ENCODE results near the gene PAX5.

The PAX5 gene

DNA sequence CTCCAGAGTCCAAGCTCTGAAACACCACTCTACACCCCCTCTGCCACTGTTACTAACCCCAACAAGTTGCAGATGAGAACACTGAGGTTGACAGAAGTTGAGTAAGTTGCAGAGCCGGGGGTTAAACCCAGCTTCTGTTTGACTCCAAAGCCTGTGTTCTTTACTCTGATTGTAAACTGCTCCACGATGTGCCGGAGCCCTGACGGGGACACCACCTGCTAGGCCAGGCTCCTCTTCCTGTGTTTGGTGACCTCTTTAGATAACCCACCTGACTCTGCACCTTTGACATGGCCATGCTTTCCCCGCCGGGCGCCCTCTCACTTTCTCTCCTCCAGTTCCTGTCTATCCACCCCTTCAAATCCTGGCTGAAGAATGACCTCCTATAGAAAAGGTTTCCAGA, 96.7 kb downstream of the PAX5 start:
- Histone ChIP-seq H3K9ac (ENCODE audit: low read length) (no peak overlapping the region), H3K27ac (ENCODE audit: low read depth, low read length) (no peak overlapping the region), H3K4me3 (ENCODE audit: low read depth, low read length) (no peak overlapping the region), H3K36me3 (ENCODE audit: control insufficient read depth, insufficient read depth, low read length) (no peaks in the 10 kb centered on the region), H3K27me3 (ENCODE audit: control insufficient read depth, insufficient read depth, low read length) (no peaks in the 10 kb centered on the region), H3K4me1 (ENCODE audit: control insufficient read depth, insufficient read depth, low read length) (peaks cover 27% of the 10 kb centered on the region), H3K9me3 (ENCODE audit: control insufficient read depth, insufficient read depth, low read depth, low read length) (peaks cover 1% of the 10 kb centered on the region; the same call in 1 of the 2 replicates)

DNA sequence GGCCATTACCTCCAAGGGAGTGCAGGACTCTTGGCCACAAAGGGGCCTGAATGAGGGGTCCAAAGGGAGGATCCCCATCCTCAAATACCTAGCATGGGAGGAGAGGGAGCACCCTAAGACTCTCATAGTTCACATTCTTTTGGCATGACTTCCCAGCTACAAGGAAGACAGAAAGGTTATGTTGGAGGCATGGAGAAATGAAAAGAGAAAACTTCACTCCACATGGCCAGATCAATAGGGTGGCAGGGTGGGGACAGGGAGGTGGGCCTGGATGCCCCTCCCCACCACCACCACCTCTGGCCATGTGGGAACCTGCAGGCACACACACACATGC, 97.6 kb downstream of the PAX5 start:
- H3K4me1 ChIP-seq (ENCODE audit: control insufficient read depth, insufficient read depth, low read length): peaks cover 27% of the 10 kb centered on the region
- H3K4me3 ChIP-seq (ENCODE audit: low read depth, low read length): no peak overlapping the region
- no peak overlapping the region for H3K27ac ChIP-seq (ENCODE audit: low read depth, low read length)
- no peaks in the 10 kb centered on the region for H3K27me3 ChIP-seq (ENCODE audit: control insufficient read depth, insufficient read depth, low read length)
- peaks cover 4% of the 10 kb centered on the region; the same call in 1 of the 2 replicates for H3K9me3 ChIP-seq (ENCODE audit: control insufficient read depth, insufficient read depth, low read depth, low read length)
- no peaks in the 10 kb centered on the region for H3K36me3 ChIP-seq (ENCODE audit: control insufficient read depth, insufficient read depth, low read length)
- no peak overlapping the region for H3K9ac ChIP-seq (ENCODE audit: low read length)

DNA sequence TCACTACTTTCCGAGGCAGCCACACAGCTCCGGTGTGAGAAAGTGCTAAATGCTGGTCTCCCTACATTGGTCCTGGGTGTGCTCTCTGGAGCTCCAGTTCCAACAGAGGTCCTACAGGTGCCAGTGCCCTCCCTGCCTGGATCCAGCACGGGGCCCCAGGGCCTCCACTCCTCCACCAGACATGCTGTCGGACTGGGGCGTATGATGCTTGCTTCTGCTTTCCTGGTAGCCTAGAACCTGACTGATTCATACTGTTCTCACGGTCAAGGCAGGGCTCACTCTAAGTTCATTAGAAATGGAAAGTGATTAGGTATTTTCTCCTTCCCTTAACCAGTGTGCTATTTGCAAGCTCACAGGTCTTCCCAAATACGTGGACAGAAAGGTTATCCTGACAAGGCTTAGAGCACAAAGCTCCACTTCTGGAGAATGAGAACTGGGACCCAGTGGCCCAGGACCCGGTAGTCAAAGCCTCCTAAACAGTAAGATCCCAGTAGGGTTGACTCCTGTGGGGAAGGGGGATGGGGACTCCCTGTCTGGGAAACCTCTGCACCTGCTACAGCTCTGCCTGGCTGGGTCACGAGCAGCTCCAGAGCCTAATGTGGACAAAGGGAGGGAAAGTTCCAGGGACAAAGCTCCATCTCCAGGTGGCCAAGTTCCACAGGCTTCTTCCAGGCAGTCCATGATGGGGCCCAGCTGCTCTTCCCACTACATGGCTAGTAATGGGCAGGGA, 98.1 kb downstream of the PAX5 start:
- no peak overlapping the region for H3K9ac ChIP-seq (ENCODE audit: low read length)
- peaks cover 27% of the 10 kb centered on the region for H3K4me1 ChIP-seq (ENCODE audit: control insufficient read depth, insufficient read depth, low read length)
- H3K36me3 ChIP-seq (ENCODE audit: control insufficient read depth, insufficient read depth, low read length): no peaks in the 10 kb centered on the region

DNA sequence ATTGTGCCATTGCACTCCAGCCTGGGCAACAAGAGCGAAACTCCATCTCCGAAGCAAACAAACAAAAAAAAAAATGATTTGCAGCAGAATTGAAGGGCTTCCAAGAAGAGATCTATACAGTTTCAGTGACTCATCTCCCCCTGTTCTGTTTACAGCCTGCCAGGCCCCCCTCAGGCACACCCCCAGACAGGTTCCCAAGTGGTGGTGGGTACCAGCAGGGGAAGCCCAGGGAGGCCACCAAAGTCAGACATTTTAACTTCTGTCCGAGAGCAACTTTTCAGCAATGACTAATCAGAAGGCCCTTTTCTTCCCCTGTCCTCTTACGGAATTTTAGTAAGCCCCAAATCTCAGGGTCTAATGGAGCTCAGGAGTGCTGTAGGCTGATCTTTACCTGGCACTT, 98.7 kb downstream of the PAX5 start:
- H3K4me1 ChIP-seq (ENCODE audit: control insufficient read depth, insufficient read depth, low read length): peaks cover 27% of the 10 kb centered on the region
- no peak overlapping the region for H3K27ac ChIP-seq (ENCODE audit: low read depth, low read length)
- H3K36me3 ChIP-seq (ENCODE audit: control insufficient read depth, insufficient read depth, low read length): no peaks in the 10 kb centered on the region
- H3K9ac ChIP-seq (ENCODE audit: low read length): no peak overlapping the region
- no peak overlapping the region for H3K4me3 ChIP-seq (ENCODE audit: low read depth, low read length)
- no peaks in the 10 kb centered on the region for H3K27me3 ChIP-seq (ENCODE audit: control insufficient read depth, insufficient read depth, low read length)
- H3K9me3 ChIP-seq (ENCODE audit: control insufficient read depth, insufficient read depth, low read depth, low read length): peaks cover 4% of the 10 kb centered on the region; the same call in 1 of the 2 replicates

More for the DNA sequence above, 98.1 kb downstream of the PAX5 start:
- Histone ChIP-seq H3K27me3 (ENCODE audit: control insufficient read depth, insufficient read depth, low read length) (no peaks in the 10 kb centered on the region), H3K4me3 (ENCODE audit: low read depth, low read length) (no peak overlapping the region), H3K9me3 (ENCODE audit: control insufficient read depth, insufficient read depth, low read depth, low read length) (peaks cover 4% of the 10 kb centered on the region; the same call in 1 of the 2 replicates), H3K27ac (ENCODE audit: low read depth, low read length) (no peak overlapping the region)

DNA sequence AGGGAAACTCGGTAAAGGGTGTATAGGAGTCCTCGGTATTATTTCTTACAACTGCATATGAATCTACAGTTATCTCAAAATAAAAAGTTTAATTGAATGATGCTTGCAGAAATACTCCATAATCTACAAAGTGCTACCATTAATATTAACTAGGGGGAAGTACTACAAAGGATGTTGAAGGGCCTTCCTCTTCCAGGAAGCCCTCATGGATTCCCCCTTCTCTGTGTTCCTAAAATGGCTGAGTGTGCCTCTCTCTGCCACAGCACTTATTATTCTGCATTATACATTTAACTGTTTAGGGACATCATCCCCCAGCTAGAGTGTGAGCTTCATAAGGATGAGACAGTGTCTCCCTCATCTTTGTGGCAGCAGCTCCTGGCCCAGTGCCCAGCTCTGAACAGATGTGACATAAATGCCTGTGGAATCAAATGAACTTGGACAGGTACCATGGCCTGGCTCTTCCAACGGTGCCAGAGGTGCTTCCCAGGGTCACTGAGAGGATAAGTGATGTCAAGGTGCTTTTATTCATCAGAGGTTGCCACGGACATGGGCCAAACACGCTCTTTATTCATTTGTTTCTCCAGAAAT, 99.5 kb downstream of the PAX5 start:
- Histone ChIP-seq H3K4me3 (ENCODE audit: low read depth, low read length) (no peak overlapping the region), H3K27ac (ENCODE audit: low read depth, low read length) (no peak overlapping the region), H3K27me3 (ENCODE audit: control insufficient read depth, insufficient read depth, low read length) (no peaks in the 10 kb centered on the region), H3K9me3 (ENCODE audit: control insufficient read depth, insufficient read depth, low read depth, low read length) (peaks cover 4% of the 10 kb centered on the region; the same call in 1 of the 2 replicates), H3K4me1 (ENCODE audit: control insufficient read depth, insufficient read depth, low read length) (peaks cover 27% of the 10 kb centered on the region), H3K9ac (ENCODE audit: low read length) (no peak overlapping the region), H3K36me3 (ENCODE audit: control insufficient read depth, insufficient read depth, low read length) (no peaks in the 10 kb centered on the region)

DNA sequence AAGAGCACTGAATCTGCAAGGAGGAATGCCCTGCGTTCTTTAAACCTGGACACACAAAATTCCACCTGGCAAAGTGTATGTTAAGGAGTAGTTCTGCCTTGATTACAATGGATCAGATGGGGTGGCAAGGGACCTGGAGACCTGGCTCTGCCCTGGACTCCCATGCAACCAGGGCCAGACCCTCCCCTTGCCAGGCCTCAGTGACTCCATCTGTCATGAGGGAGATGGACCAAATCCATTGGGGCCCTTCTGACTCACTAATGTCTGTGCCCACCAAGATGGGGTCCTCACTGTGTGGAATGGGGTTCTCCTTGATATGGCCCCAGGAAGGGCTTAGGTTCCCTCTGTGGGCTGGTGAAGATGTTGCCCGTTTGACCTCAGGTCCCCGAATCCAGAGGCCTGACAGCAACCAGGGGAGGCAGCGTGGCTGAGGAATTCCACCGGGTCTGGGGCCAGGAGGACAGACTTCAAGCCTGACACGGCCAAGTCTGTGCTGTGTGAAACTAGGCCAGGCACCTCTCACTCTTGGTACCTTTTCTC, 100.3 kb downstream of the PAX5 start:
- Histone ChIP-seq H3K4me3 (ENCODE audit: low read depth, low read length) (no peak overlapping the region), H3K36me3 (ENCODE audit: control insufficient read depth, insufficient read depth, low read length) (no peaks in the 10 kb centered on the region), H3K27ac (ENCODE audit: low read depth, low read length) (no peak overlapping the region), H3K4me1 (ENCODE audit: control insufficient read depth, insufficient read depth, low read length) (peaks cover 25% of the 10 kb centered on the region), H3K9me3 (ENCODE audit: control insufficient read depth, insufficient read depth, low read depth, low read length) (peaks cover 4% of the 10 kb centered on the region; the same call in 1 of the 2 replicates), H3K9ac (ENCODE audit: low read length) (no peak overlapping the region), H3K27me3 (ENCODE audit: control insufficient read depth, insufficient read depth, low read length) (no peaks in the 10 kb centered on the region)

DNA sequence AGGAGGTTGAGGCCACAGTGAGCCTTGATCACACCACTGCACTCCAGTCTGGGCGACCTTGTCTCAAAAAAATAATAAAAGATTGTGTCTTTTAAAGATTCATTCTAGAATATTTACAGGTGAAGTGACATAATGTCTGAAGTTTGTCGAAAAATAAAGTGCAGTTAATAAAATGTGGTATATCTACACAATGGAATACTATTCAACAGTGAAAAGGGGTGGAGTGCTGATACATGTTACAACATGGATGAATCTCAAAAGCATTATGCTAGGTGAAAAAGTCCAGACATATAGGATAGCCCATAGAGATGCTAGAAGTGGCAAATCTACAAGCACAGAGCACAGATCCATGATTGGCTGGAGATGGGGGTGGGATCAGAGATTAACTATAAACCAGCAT, 101.9 kb downstream of the PAX5 start:
- Histone ChIP-seq H3K9me3 (ENCODE audit: control insufficient read depth, insufficient read depth, low read depth, low read length) (peaks cover 4% of the 10 kb centered on the region; the same call in 1 of the 2 replicates), H3K4me1 (ENCODE audit: control insufficient read depth, insufficient read depth, low read length) (peaks cover 10% of the 10 kb centered on the region), H3K36me3 (ENCODE audit: control insufficient read depth, insufficient read depth, low read length) (no peaks in the 10 kb centered on the region), H3K4me3 (ENCODE audit: low read depth, low read length) (no peak overlapping the region), H3K27me3 (ENCODE audit: control insufficient read depth, insufficient read depth, low read length) (no peaks in the 10 kb centered on the region), H3K27ac (ENCODE audit: low read depth, low read length) (no peak overlapping the region), H3K9ac (ENCODE audit: low read length) (no peak overlapping the region)

DNA sequence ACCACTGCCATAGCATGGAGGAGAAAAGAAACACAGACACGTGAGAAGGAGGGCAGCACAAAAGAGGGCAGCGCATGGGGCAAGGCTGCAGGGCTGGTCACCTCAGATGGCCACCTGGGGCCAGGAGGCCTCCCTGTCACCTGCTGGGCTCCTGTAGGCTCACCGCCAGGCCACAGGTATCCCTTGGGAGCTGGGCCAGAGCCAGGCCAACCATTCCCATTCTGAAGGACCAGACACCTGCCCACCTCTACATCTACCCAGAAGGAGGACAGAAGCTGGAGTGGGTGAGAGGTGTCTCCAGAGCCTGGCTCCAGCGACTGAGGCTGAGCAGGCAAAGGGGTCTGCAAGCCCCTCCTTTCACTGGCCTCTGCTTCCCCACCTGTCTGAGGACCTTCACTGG, 103.1 kb downstream of the PAX5 start:
- Histone ChIP-seq H3K4me3 (ENCODE audit: low read depth, low read length) (no peak overlapping the region), H3K36me3 (ENCODE audit: control insufficient read depth, insufficient read depth, low read length) (no peaks in the 10 kb centered on the region), H3K4me1 (ENCODE audit: control insufficient read depth, insufficient read depth, low read length) (peaks cover 5% of the 10 kb centered on the region; the same call in 1 of the 2 replicates), H3K27me3 (ENCODE audit: control insufficient read depth, insufficient read depth, low read length) (no peaks in the 10 kb centered on the region), H3K27ac (ENCODE audit: low read depth, low read length) (no peak overlapping the region), H3K9me3 (ENCODE audit: control insufficient read depth, insufficient read depth, low read depth, low read length) (peaks cover 4% of the 10 kb centered on the region; the same call in 1 of the 2 replicates), H3K9ac (ENCODE audit: low read length) (no peak overlapping the region)

DNA sequence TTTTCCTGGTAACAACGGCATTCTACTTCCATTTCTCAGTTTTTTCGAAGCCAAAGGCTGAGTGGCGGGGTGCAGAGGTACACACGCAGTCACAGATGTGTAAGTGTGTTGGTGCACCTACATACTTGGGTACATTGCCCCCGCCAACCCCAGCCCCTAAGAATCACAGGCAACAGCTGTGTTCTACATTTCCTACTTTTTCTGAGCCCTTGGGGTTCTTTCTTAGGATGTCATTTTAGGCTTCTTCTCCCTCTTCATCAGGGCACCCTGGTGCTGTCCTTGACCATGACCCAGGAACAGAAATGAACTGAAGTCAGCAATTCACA, 104.8 kb downstream of the PAX5 start:
- no peaks in the 10 kb centered on the region for H3K27me3 ChIP-seq (ENCODE audit: control insufficient read depth, insufficient read depth, low read length)
- no peak overlapping the region for H3K4me3 ChIP-seq (ENCODE audit: low read depth, low read length)
- no peak overlapping the region for H3K9ac ChIP-seq (ENCODE audit: low read length)
- H3K27ac ChIP-seq (ENCODE audit: low read depth, low read length): no peak overlapping the region
- H3K36me3 ChIP-seq (ENCODE audit: control insufficient read depth, insufficient read depth, low read length): no peaks in the 10 kb centered on the region
- peaks cover 4% of the 10 kb centered on the region; the same call in 1 of the 2 replicates for H3K9me3 ChIP-seq (ENCODE audit: control insufficient read depth, insufficient read depth, low read depth, low read length)
- peaks cover 5% of the 10 kb centered on the region; the same call in 1 of the 2 replicates for H3K4me1 ChIP-seq (ENCODE audit: control insufficient read depth, insufficient read depth, low read length)

DNA sequence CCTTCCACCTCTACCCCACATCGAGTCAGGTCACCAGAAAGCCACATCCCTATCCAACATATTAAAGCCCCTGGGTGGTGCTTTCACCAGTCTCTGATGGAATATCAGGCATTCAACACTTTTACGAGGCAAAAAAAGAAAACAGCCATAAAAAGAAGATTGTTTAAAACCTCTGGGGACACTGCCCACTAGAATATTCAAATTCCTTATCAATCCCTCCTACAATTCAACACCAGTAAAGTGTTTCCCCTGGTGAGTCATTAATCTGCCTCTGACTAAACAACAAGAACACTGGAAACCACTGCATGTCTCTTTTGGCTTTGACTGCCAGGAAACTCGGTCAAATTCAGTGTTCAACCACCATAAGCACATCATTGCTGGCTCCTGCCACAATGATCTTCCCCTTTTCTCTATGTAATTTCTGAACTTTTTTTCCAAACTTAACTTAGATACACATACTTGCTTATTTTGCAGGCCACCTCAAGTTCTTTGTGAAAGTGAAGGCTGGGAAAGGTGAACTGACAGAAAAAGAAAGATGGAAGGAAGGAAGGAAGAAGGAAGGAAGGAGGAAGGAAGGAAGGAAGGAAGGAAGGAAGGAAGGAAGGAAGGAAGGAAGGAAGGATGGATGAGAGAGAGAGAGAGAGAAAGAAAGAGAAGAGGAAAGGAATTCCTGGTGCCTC, 105.3 kb downstream of the PAX5 start:
- no peaks in the 10 kb centered on the region for H3K27me3 ChIP-seq (ENCODE audit: control insufficient read depth, insufficient read depth, low read length)
- no peak overlapping the region for H3K4me3 ChIP-seq (ENCODE audit: low read depth, low read length)
- peaks cover 5% of the 10 kb centered on the region; the same call in 1 of the 2 replicates for H3K4me1 ChIP-seq (ENCODE audit: control insufficient read depth, insufficient read depth, low read length)
- no peak overlapping the region for H3K27ac ChIP-seq (ENCODE audit: low read depth, low read length)
- H3K9me3 ChIP-seq (ENCODE audit: control insufficient read depth, insufficient read depth, low read depth, low read length): peaks cover 4% of the 10 kb centered on the region; the same call in 1 of the 2 replicates
- H3K9ac ChIP-seq (ENCODE audit: low read length): no peak overlapping the region
- no peaks in the 10 kb centered on the region for H3K36me3 ChIP-seq (ENCODE audit: control insufficient read depth, insufficient read depth, low read length)

DNA sequence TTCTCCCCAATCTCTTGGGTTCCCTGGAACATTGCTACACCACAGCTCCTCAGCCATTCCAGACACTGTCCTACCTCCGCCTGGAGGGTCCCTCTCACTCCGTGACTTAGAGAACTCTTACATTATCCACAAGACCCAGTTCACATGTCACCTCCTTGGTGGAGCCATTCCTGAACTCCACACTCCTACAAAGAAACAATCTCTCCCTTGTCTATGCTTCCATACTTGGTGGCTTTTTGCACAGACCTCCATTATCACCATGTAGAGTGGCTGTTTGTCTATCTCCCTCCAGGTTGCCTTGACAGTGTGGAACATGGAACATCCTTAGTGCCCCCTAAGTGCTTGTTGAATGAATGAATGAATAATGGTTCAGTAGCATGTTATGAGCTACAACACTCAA, 105.9 kb downstream of the PAX5 start:
- H3K36me3 ChIP-seq (ENCODE audit: control insufficient read depth, insufficient read depth, low read length): no peaks in the 10 kb centered on the region
- peaks cover 4% of the 10 kb centered on the region; the same call in 1 of the 2 replicates for H3K9me3 ChIP-seq (ENCODE audit: control insufficient read depth, insufficient read depth, low read depth, low read length)
- H3K4me3 ChIP-seq (ENCODE audit: low read depth, low read length): no peak overlapping the region
- no peak overlapping the region for H3K9ac ChIP-seq (ENCODE audit: low read length)
- H3K27me3 ChIP-seq (ENCODE audit: control insufficient read depth, insufficient read depth, low read length): no peaks in the 10 kb centered on the region
- no peak overlapping the region for H3K27ac ChIP-seq (ENCODE audit: low read depth, low read length)
- peaks cover 5% of the 10 kb centered on the region; the same call in 1 of the 2 replicates for H3K4me1 ChIP-seq (ENCODE audit: control insufficient read depth, insufficient read depth, low read length)
